Stomach (tissue), 9 donors: Measurements from ENCODE around the gene REV3L. TPM values are rescaled to one million over a fixed set of nuclear protein-coding genes. Genes with fewer than 3 reads are reported as not detected.

Source experiments
- DNase-seq, 2 donors: peaks; one replicate each; pipeline versions ENCODE4 v3.0.0 to v3.0.0-alpha.2; 2013 to 2019
- H3K27ac ChIP-seq, 5 donors: fragments of 200-600 bp in 4 of 5; sonication (generic) in 4 of 5; one replicate each; pipeline ENCODE4 v1.5.1; 2013 to 2019; ENCODE audit warnings: mild to moderate bottlenecking in 1 of 5, moderate library complexity in 1 of 5
- H3K27me3 ChIP-seq, 3 donors: fragments of 200-600 bp; sonication (generic); one replicate each; pipeline ENCODE4 v1.5.1; 2017 to 2019; ENCODE audit warnings: mixed run types in 1 of 3
- H3K36me3 ChIP-seq, 4 donors: fragments of 200-600 bp; sonication (generic); 1 replicate in 3 of 4; 2 replicates in 1 of 4; pipeline ENCODE4 v1.5.1; 2016 to 2019
- H3K4me1 ChIP-seq, 4 donors: fragments of 200-600 bp; sonication (generic); one replicate each; pipeline ENCODE4 v1.5.1; 2016 to 2019
- H3K4me3 ChIP-seq, 4 donors: fragments of 200-600 bp; sonication (generic) in 3 of 4; one replicate each; pipeline ENCODE4 v1.5.1; 2016 to 2019; ENCODE audit warnings: mild to moderate bottlenecking in 1 of 4
- H3K9me3 ChIP-seq, 4 donors: fragments of 200-600 bp; sonication (generic); one replicate each; pipeline ENCODE4 v1.5.1; 2016 to 2019
- EP300 ChIP-seq: sonication (generic); formaldehyde crosslinking; IDR thresholded peaks from one replicate; pipeline ENCODE4 v1.6.1; 2017; ENCODE audit warnings: antibody characterized with exemption
- POLR2A ChIP-seq, 4 donors: fragments of 450-650 bp; IDR thresholded peaks; one replicate each; pipeline ENCODE4 v1.6.1; 2016; ENCODE audit warnings: antibody characterized with exemption in 4 of 4, control low read depth in 2 of 4, mild to moderate bottlenecking in 1 of 4, moderate library complexity in 1 of 4
- POLR2AphosphoS5 ChIP-seq, 3 donors: sonication (generic); formaldehyde crosslinking; IDR thresholded peaks; one replicate each; pipeline ENCODE4 v1.6.1; 2016; ENCODE audit warnings: antibody characterized with exemption in 3 of 3
- whole genome bisulfite sequencing, 5 donors: extraction: QIAGEN DNeasy Blood & Tissue Kit in 3 of 5; methylation state at CpG; one replicate each; pipeline versions ENCODE4 v1.1.5 to v1.1.7; 2013 to 2018; 5-methylcytosine and 5-hydroxymethylcytosine counted together
- intact Hi-C: fragments of 100-400 bp; cut with DNase I; formaldehyde crosslinking; loops from one replicate; pipeline ENCODE4 v1.15.1; 2023; ENCODE audit warnings: low total_unique reads
- polyA plus RNA-seq, 3 donors: library from polyadenylated mRNA; stranded (reverse); fragments of 200-250 nt; gene quantifications; one replicate each; pipeline ENCODE4 v1.2.3, GENCODE V29; 2013
- total RNA-seq, 5 donors: library from RNA; depleted of rRNA; stranded (reverse); fragments of >200 nt; gene quantifications; one replicate each; pipeline versions ENCODE4 v1.1.0 to v1.2.3, GENCODE V29; 2014 to 2016
- TF ChIP-seq, protein P1 (sequence below), 7 experiments: fragments of 450-650 bp in 4 of 7; fragments of 200-600 bp in 3 of 7; sonication (generic) in 3 of 7; IDR thresholded peaks; one replicate each; pipeline ENCODE4 v1.5.1; 2016 to 2019; ENCODE audit warnings: antibody characterized with exemption in 7 of 7, control low read depth in 2 of 7, mild to moderate bottlenecking in 1 of 7
- donor health status: healthy with polysubstance abuse.
- donor health status: Bipolar disorder and iron deficiency.
- donor health status: healthy.

Gene REV3L
- total and polyA plus RNA-seq, 8 donors: 9.0 to 170 (median 28.3) TPM

DNA sequence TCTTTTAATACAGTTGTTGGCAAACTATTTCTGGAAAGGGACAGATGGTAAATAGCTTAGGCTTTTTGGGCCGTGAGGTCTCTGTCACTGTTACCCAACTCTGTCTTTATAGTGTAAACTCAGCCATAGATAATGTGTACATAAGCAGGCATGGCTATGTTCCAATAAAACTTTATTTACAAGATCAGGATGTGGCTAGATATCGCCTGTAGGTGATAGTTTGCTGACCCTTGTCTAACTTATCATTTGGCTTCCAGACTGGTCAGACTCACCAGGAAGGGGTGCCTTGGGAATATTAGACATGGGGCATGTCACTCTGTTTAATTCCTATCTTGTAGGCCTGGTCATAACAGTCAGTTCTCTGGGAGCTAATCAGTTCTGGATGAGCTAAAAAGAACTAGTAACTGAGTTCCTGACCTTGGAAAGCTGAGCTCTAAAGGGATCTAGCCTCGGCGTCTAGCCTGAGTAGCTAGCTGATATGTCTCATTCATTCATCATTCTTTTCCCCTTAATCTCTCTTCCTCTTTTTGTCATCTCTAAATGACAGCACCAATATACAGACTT, 232.1 kb downstream of the REV3L start:
- Histone ChIP-seq H3K27ac (no peak overlapping the region), H3K27me3 (peaks cover 0 to 10% (median 0%) of the 10 kb centered on the region in 3 donors), H3K9me3 (no peaks in the 10 kb centered on the region), H3K4me3 (no peak overlapping the region), H3K4me1 (no peaks in the 10 kb centered on the region), H3K36me3 (no peaks in the 10 kb centered on the region)
- intact Hi-C loops: no loop called here
- WGBS, 5 donors: 37 to 63% (median 48%) methylated on average over 4 of the region's 4 CpGs
- no peak for DNase-seq
- TF ChIP-seq POLR2AphosphoS5 (IDR thresholded peaks at IDR 0.05): no peak
- TF ChIP-seq, protein P1, sequence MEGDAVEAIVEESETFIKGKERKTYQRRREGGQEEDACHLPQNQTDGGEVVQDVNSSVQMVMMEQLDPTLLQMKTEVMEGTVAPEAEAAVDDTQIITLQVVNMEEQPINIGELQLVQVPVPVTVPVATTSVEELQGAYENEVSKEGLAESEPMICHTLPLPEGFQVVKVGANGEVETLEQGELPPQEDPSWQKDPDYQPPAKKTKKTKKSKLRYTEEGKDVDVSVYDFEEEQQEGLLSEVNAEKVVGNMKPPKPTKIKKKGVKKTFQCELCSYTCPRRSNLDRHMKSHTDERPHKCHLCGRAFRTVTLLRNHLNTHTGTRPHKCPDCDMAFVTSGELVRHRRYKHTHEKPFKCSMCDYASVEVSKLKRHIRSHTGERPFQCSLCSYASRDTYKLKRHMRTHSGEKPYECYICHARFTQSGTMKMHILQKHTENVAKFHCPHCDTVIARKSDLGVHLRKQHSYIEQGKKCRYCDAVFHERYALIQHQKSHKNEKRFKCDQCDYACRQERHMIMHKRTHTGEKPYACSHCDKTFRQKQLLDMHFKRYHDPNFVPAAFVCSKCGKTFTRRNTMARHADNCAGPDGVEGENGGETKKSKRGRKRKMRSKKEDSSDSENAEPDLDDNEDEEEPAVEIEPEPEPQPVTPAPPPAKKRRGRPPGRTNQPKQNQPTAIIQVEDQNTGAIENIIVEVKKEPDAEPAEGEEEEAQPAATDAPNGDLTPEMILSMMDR (IDR thresholded peaks at IDR 0.05): no peak
- no peak for TF ChIP-seq EP300
- TF ChIP-seq POLR2A (IDR thresholded peaks at IDR 0.05): no peak

Other genes with a start within 250 kb of the REV3L start
- 10 to 100 TPM; 11.1 to 87.2 (median 23.5) TPM for gene TRAF3IP2, start 122.7 kb upstream of the REV3L start, total RNA-seq
- 10 to 100 TPM; 40.6 to 64.4 (median 62.5) TPM for gene TRAF3IP2, start 122.7 kb upstream of the REV3L start, polyA plus RNA-seq